Epidermal melanocyte (primary cell): ENCODE results near the gene ETV4.

ENCODE experiments used
- DNase-seq: peaks from one replicate; pipeline ENCODE4 v3.0.0; 2011; ENCODE audit warnings: low spot score; ENCODE audit not compliant: insufficient read length

Gene ETV4

DNA sequence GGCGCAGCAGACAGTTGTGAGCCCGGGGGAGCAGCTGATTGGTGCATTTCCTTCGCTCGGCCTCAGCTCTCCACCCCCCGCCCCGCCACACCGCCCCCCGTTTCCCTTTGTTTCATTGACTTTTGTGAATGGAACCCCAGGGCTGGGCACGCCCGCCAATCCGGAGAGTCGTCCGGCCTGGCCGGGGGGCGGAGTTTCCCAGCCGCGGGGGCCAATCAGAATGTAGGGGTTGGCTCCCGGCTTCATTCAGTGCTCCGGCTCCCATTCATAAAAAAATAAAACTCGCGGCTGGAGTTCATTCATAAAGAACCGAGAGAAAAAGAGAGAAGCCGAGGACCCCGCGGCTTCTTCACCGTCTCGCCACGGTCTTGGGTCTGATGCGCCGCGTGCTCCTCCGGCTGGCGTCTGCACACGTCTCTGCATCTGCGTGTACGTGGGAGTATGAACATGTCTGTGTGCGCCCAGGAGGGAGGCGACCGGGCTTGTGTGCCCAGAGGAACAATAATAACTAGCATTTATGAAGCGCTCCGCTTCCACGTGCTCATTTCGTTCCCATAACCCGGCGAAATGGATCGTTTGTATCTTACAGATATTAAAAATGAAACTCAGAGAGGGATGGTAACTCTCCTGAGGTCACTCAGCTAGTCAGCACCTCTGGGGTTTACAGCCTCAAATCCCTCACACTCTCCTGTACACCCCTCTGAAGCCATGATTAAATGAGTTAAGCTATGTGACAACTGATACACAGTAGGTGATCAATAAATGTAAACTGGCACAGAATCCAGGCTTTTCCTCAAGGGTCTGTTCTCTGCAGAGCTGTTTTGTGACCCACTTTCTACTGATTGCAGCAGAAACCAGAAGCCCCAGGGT lies at the start of gene ETV4:
Gene ETV4 (minus strand): TSS at position 22 of the 870 bp plus-strand sequence. CDS start 723 bp downstream, outside the sequence.
- peak; percentile 99 for DNase-seq

- DNase-seq, result no peak
Observed at GRCh38 chr17:43595466-43595865, 49.3 kb upstream of the ETV4 start.

- no peak for DNase-seq
Observed at GRCh38 chr17:43591779-43592562, 45.8 kb upstream of the ETV4 start.

DNA sequence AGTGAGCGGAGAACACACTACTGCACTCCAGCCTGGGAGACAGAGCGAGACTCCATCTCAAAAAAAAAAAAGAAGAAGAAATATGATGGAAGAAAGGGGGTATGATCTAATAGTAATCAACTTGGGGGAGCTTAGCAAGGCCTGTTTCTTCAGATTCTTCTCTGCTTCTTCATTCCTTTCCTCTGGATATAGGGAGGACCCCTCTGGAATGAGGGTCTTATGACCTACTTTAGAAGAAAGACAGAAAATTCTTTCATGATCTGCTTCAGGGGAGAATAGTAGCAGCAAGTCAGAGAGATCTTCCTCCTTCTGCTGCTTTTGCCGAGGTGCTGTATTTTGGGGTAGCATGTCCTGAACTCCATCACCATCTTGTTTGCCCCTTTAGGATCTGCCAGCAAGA lies 44.9 kb upstream of the ETV4 start:
- DNase-seq, result no peak

- DNase-seq, result no peak
Observed at GRCh38 chr17:43588664-43589435, 42.7 kb upstream of the ETV4 start.

DNA sequence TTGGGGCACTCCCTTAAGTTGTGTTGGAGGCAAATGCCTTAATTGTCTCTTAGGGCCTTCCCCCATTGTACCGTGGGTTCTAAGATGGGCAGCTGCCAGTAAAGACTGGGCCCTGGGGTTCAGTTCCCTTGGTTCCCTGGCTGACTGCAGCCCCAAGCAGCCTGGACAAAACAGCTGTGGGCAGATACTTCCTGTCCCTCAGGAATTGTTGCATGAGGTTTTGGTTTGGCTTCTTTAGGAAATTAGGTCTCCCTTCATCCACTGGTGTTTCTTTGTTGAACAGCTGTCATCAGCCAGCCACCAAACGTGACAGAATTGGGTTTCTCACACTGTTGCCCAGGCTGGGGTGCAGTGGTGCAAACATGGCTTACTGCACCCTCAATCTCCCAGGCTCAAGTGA lies 42.0 kb upstream of the ETV4 start:
- DNase-seq, result no peak

- DNase-seq, result no peak
Observed at GRCh38 chr17:43587647-43588046, 41.5 kb upstream of the ETV4 start.

DNA sequence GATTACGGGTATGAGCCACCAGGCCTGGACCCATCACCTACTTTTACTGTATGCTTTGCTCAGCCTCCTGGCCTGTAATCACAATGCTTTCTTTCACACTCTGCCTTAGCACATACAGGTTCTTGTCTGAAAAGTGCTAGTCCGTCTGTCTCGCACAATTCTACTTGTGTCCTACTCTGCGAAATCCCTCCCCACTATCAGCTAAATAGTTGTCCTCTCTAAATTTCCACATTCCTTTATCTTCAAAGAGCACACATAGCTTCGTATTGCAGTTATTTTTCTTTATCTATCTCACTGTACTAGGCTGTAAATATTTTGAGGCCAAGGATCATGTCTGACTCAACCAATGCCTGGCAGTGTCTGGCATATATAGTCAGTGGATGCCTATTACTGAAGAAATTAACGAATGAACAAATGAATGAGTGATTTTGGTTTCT lies 38.5 kb upstream of the ETV4 start:
- DNase-seq, result no peak

DNA sequence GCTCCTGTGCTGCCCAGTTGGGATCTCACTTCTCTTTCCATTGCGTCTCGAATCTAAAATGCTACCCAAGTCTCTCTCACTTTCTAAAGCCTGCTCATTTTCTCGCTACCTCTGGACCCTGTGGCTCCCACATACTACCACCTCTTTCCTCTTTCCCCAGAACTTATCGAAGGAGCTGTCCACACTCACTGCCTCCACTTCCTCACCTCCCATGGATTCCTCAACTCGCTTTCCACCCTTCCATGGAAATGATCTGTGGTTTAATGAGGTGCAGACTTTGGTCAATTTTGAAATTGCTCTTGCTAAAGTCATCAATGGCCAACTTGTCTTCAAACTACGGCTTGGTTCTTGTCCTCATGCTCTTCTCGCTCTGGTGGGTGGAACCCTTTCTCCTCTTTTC lies 37.2 kb upstream of the ETV4 start:
- no peak for DNase-seq

GRCh38 chr17:43581613-43582012 lies 35.5 kb upstream of the ETV4 start:
- DNase-seq, result no peak

GRCh38 chr17:43581130-43581529 lies 35.0 kb upstream of the ETV4 start:
- DNase-seq, result no peak

GRCh38 chr17:43579566-43580140 lies 33.5 kb upstream of the ETV4 start:
- DNase-seq, result no peak

DNA sequence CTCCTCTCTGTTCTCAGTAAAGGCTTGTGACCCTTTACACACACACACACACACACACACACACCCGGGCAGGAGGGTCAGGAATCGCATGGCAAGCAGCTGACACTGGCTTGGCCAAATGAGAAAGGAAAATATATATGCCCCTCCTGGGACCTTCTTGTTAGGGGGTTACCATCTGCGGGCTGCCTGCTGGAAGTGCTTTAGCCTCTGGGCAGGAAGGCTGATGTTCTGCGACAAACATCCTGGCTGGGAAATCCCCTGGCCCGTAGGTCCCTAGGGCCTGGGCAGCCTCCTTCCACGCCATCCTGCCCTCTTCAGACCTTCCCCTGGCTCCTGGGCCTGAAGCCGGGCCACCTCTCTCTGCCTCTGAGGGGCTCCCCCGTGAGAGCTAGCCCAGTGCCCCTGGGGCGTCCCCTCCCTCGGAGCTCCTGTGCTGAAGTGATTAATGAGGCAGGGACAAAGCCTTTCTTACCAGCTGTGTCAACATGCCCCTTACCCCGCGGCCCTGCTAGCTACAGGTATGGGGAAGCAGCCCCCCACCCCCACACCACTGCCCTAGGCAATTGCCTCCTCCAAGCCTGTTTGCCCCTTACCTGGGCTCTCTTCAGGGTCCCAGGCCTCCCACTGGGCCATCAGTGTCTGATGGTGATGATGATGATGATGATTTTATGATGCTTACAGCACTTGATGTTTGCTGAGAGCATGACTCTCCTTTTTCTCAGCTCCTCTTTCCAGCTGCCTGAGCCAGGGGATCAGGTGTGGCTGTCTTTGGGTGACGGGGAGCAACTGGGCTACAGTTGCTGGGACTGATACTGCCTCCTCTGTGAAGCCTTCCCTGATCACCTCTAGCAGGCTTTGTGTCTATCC lies 32.8 kb upstream of the ETV4 start:
- DNase-seq, result no peak

GRCh38 chr17:43578404-43578698 lies 32.2 kb upstream of the ETV4 start:
- DNase-seq, result no peak

- no peak for DNase-seq
Observed at GRCh38 chr17:43577664-43578403, 31.7 kb upstream of the ETV4 start.

DNA sequence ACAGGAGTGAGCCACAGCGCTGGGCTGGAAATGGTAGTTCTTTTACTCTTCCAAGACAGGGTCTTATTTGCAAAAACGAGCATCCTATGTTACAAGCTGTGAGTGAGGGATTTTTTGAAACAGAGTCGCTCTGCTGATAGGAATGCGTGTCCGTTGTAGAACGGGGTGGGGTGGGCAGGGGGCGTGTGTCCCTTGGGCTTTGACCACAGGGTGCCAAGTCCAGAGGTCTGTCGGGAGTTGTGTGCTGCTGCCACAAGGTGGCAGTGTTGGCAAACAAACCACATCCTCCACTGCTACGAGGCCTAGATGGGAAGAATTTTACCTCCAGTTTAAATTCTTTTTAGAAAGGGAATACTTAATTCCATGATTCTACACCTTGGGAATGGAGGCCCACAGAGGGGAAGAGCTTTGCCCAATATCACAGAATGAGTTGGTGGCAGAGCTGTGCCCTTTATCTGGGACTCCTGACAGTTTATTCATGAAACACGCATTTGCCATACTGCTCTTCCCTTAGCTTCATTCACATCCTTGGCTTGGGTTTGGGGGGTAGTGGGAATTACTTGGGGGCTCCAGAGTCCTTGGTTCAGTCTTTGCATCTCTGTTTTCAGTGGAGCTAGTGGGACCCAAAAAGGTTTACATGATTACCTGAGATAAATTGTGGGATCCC lies 30.6 kb upstream of the ETV4 start:
- DNase-seq, result peak; percentile 72

GRCh38 chr17:43574896-43575525 lies 28.9 kb upstream of the ETV4 start:
- DNase-seq, result no peak

DNA sequence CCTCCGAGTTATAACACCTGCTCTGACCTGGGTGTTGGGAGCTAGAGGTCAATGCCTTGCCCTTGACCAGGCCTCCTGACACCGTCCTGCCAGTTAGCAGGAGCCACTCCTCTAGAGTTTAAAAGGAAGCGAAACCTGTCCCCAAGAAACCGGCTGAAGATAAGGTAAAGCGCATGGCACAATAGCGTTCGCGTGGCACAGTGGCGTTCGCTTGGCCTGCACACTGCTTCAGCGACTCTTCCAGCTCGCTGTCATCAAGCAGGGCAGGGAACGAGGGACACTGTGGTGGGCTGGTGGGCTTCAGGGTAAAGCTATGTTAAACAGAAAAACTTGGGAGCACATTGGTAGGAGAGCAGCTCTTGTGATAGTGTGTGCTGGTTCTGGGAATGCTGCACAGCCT lies 28.2 kb upstream of the ETV4 start:
- no peak for DNase-seq
